Fibroblast of mammary gland (primary cell): Measurements from ENCODE around the gene AGPAT4.
"Not testable (repeated sequence)": the region's sequence is repeated elsewhere in the genome, so short reads cannot be mapped to it uniquely, and the experiment has no call there.

ENCODE experiments used
- DNase-seq: peaks from one replicate; pipeline ENCODE4 v3.0.0-alpha.2; 2010; ENCODE audit warnings: low read depth
- H3K4me3 ChIP-seq: 2 replicates; pipeline ENCODE4 v1.5.1; 2011; ENCODE audit warnings: low read depth, mild to moderate bottlenecking, low read length, moderate library complexity; ENCODE audit not compliant: control insufficient read depth
- CTCF ChIP-seq: conservative IDR thresholded peaks from 2 replicates; pipeline ENCODE4 v1.5.1; 2011; ENCODE audit warnings: low read depth, low read length, inconsistent platforms; ENCODE audit not compliant: control insufficient read depth, insufficient read depth

AGPAT4 gene

GRCh38 chr6:161188547-161189465, 85.1 kb downstream of the AGPAT4 start:
- no peak overlapping the region for H3K4me3 ChIP-seq
- TF ChIP-seq CTCF, result no peak
- DNase-seq, result no peak

GRCh38 chr6:161186173-161186769, 87.6 kb downstream of the AGPAT4 start:
- peak; percentile 98 for DNase-seq
- no peak for TF ChIP-seq CTCF
- no peak overlapping the region for H3K4me3 ChIP-seq

GRCh38 chr6:161181121-161181520, 92.7 kb downstream of the AGPAT4 start:
- no peak for DNase-seq
- TF ChIP-seq CTCF, result no peak
- no peak overlapping the region for H3K4me3 ChIP-seq

- DNase-seq, H3K4me3 ChIP-seq: not testable (repeated sequence)
These were observed 95.7 kb downstream of the AGPAT4 start for GRCh38 chr6:161178155-161178554.

GRCh38 chr6:161176428-161176827, 97.4 kb downstream of the AGPAT4 start:
- H3K4me3 ChIP-seq, DNase-seq: not testable (repeated sequence)

- H3K4me3 ChIP-seq, DNase-seq: not testable (repeated sequence)
These were observed 101.1 kb downstream of the AGPAT4 start for GRCh38 chr6:161172769-161173168.

GRCh38 chr6:161171207-161171606, 102.7 kb downstream of the AGPAT4 start:
- H3K4me3 ChIP-seq, result no peak overlapping the region
- no peak for TF ChIP-seq CTCF
- DNase-seq, result no peak

GRCh38 chr6:161169696-161170095, 104.2 kb downstream of the AGPAT4 start:
- peak; percentile 96 for DNase-seq
- no peak for TF ChIP-seq CTCF
- no peak overlapping the region for H3K4me3 ChIP-seq
